OCI-M1 (cell line): ENCODE data around the gene JCHAIN.

Source experiments
- DNase-seq: peaks from one replicate; lab custom pipeline; 2025; lab: John Stamatoyannopoulos, UW

Gene JCHAIN

GRCh38 chr4:70637239-70637913 is 28.9 kb downstream of the JCHAIN start:
- DNase-seq: no peak

GRCh38 chr4:70634482-70634881 is 31.8 kb downstream of the JCHAIN start:
- no peak for DNase-seq

GRCh38 chr4:70632028-70632427 is 34.3 kb downstream of the JCHAIN start:
- no peak for DNase-seq

GRCh38 chr4:70630162-70630561 is 36.1 kb downstream of the JCHAIN start:
- DNase-seq: no peak

- DNase-seq: no peak
Observed at GRCh38 chr4:70629469-70630090, 36.7 kb downstream of the JCHAIN start.

GRCh38 chr4:70628444-70628843 is 37.9 kb downstream of the JCHAIN start, which contains the start of gene ENAM:
ENAM (plus strand) TSS chr4:70628744; CDS start chr4:70629501, 757 bp downstream.
- no peak for DNase-seq

GRCh38 chr4:70627620-70628019 is 38.7 kb downstream of the JCHAIN start:
- no peak for DNase-seq

- DNase-seq: no peak
Observed at GRCh38 chr4:70624226-70624793, 42.0 kb downstream of the JCHAIN start.

GRCh38 chr4:70623323-70623722 is 43.0 kb downstream of the JCHAIN start:
- no peak for DNase-seq

GRCh38 chr4:70619778-70620177 is 46.5 kb downstream of the JCHAIN start:
- DNase-seq: no peak

GRCh38 chr4:70619288-70619687 is 47.0 kb downstream of the JCHAIN start:
- no peak for DNase-seq

GRCh38 chr4:70614184-70614555 is 52.1 kb downstream of the JCHAIN start:
- DNase-seq: peak; percentile 49

GRCh38 chr4:70613306-70614183 is 52.8 kb downstream of the JCHAIN start:
- DNase-seq: peak; percentile 62

- peak; percentile 32 for DNase-seq
Observed at GRCh38 chr4:70608324-70608723, 58.0 kb downstream of the JCHAIN start.

- DNase-seq: no peak
Observed at GRCh38 chr4:70607334-70607853, 58.9 kb downstream of the JCHAIN start.

- DNase-seq: no peak
Observed at GRCh38 chr4:70606459-70606858, 59.8 kb downstream of the JCHAIN start.
